Activated CD8-positive, alpha-beta T cell treated with anti-CD3 and anti-CD28 coated beads for 36 hours (primary cell): ENCODE results near the gene STAG3. TPM values are rescaled to one million over a fixed set of nuclear protein-coding genes. Genes with fewer than 3 reads are reported as not detected.
A peak's percentile ranks its signal among the peaks of the same experiment; 100 is the strongest.

Experiments
- ATAC-seq: fragments of 200-7000 bp; cut with Tn5 transposase; one replicate; pipeline ENCODE4 v1.10.0; 2021; ENCODE audit warnings: mild to moderate bottlenecking, moderate library complexity
- CTCF ChIA-PET: fragments of 350-600 bp; sonication (Branson Sonifier 250); formaldehyde crosslinking; loops from one replicate; lab custom pipeline; 2021; ENCODE audit warnings: antibody characterized with exemption; lab: Charles Lee
- POLR2A ChIA-PET: fragments of 350-600 bp; sonication (Branson Sonifier 250); formaldehyde crosslinking; loops from one replicate; lab custom pipeline; 2021; ENCODE audit warnings: antibody characterized with exemption; lab: Charles Lee
- DNase-seq: peaks from one replicate; pipeline ENCODE4 v3.0.0-alpha.2; 2020
- H3K27ac Mint-ChIP-seq: one replicate; pipeline ENCODE4 v1.8.0; 2021; ENCODE audit warnings: mild to moderate bottlenecking, mixed read lengths
- H3K27me3 Mint-ChIP-seq: one replicate; pipeline ENCODE4 v1.8.0; 2021; ENCODE audit warnings: mixed read lengths
- H3K36me3 Mint-ChIP-seq: one replicate; pipeline ENCODE4 v1.8.0; 2021; ENCODE audit warnings: low read depth, mixed read lengths
- H3K4me1 Mint-ChIP-seq: one replicate; pipeline ENCODE4 v1.8.0; 2021; ENCODE audit warnings: low read depth, mixed read lengths
- H3K4me3 Mint-ChIP-seq: one replicate; pipeline ENCODE4 v1.8.0; 2021; ENCODE audit warnings: mild to moderate bottlenecking, moderate library complexity, mixed read lengths
- H3K9me3 Mint-ChIP-seq: one replicate; pipeline ENCODE4 v1.8.0; 2021; ENCODE audit warnings: mixed read lengths
- intact Hi-C: fragments of 100-400 bp; cut with micrococcal nuclease; formaldehyde crosslinking; loops from one replicate; pipeline ENCODE4 v1.10.0; 2022
- total RNA-seq, 2 experiments: library from RNA; stranded (reverse); gene quantifications; one replicate each; pipeline ENCODE4 v1.2.3, GENCODE V29; 2021
- TF ChIP-seq, protein P1 (sequence below): fragments of 200-600 bp; IDR thresholded peaks from one replicate; pipeline ENCODE4 v1.8.0; 2022; ENCODE audit warnings: antibody characterized with exemption, mild to moderate bottlenecking

Gene STAG3
- total RNA-seq, 2 experiments from 2014 or later, result 13.2 to 15.8 TPM

DNA sequence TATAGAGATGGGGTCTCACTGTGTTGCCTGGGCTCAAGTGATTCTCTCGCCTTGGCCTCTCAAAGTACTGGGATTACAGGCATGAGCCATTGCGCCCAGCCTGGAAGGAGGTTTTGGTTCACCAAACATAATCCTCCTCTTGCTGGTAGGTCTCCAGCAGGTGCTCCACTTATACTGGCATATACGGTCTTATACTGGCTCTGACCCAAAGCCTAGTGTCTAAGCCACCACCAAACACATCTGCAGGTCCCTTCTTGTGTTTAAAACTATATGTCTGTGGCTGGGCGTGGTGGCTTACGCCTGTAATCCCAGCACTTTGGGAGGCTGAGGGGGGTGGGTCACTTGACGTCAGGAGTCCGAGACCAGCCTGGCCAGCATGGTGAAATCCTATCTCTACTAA is 45.6 kb upstream of the STAG3 start:
- Mint-ChIP-seq H3K36me3 (no peaks in the 10 kb centered on the region), H3K27me3 (no peaks in the 10 kb centered on the region), H3K4me3 (no peak overlapping the region), H3K9me3 (no peaks in the 10 kb centered on the region), H3K27ac (no peak overlapping the region), H3K4me1 (peaks cover 8% of the 10 kb centered on the region)
- ChIA-PET POLR2A (interaction anchor here (1.0 to 1.1 kb wide), 2 partner anchors 23 to 36 kb away, joined by 3 read pairs; no protein-coding TSS in a partner anchor), CTCF (interaction anchor here (0.9 to 5.5 kb wide), 42 partner anchors 8 to 574 kb away, joined by 3 to 60 read pairs (median 5); partner anchors contain the start of genes AP4M1, CNPY4, GAL3ST4 and LAMTOR4)
- ATAC-seq, result no peak
- TF ChIP-seq, protein P1, sequence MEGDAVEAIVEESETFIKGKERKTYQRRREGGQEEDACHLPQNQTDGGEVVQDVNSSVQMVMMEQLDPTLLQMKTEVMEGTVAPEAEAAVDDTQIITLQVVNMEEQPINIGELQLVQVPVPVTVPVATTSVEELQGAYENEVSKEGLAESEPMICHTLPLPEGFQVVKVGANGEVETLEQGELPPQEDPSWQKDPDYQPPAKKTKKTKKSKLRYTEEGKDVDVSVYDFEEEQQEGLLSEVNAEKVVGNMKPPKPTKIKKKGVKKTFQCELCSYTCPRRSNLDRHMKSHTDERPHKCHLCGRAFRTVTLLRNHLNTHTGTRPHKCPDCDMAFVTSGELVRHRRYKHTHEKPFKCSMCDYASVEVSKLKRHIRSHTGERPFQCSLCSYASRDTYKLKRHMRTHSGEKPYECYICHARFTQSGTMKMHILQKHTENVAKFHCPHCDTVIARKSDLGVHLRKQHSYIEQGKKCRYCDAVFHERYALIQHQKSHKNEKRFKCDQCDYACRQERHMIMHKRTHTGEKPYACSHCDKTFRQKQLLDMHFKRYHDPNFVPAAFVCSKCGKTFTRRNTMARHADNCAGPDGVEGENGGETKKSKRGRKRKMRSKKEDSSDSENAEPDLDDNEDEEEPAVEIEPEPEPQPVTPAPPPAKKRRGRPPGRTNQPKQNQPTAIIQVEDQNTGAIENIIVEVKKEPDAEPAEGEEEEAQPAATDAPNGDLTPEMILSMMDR, result no peak
- no peak for DNase-seq
- intact Hi-C loops, result loop anchor here (10.0 kb wide), 1 partner anchor 273 kb away; no protein-coding TSS in a partner anchor

DNA sequence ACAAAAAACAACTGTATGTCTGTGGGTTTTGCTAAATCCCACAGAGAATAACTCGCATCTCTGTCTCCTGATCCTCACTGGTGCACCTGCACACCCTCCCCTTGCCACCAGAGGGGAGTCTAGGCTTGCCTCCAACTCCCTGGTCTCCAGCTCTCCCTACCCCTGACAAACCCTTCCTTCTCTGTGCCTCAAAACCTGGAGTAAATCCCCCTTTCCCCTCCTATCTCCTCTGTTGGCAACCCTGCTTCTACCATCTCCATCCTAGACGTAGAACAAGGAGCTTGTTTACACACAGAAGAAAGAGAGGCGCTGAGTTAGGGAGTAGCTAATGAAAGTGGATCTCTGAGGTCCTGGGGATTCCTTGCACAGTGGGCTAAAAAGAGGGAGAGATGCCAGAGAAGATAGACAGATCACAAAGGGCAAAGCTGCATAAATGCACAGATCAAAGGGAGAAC is 45.0 kb upstream of the STAG3 start:
- intact Hi-C loops, result loop anchor here (10.0 kb wide), 1 partner anchor 272 kb away; no protein-coding TSS in a partner anchor
- ChIA-PET CTCF (interaction anchor here (0.6 to 5.5 kb wide), 52 partner anchors 9 to 573 kb away, joined by 3 to 60 read pairs (median 4); partner anchors contain the start of genes AP4M1, CNPY4, GAL3ST4 and LAMTOR4), POLR2A (interaction anchor here (0.7 to 1.1 kb wide), 4 partner anchors 10 to 37 kb away, joined by 3 to 5 read pairs (median 3); no protein-coding TSS in a partner anchor)
- Mint-ChIP-seq H3K27me3 (no peaks in the 10 kb centered on the region), H3K4me1 (peaks cover 10% of the 10 kb centered on the region), H3K4me3 (no peak overlapping the region), H3K36me3 (no peaks in the 10 kb centered on the region), H3K9me3 (no peaks in the 10 kb centered on the region), H3K27ac (no peak overlapping the region)
- TF ChIP-seq, protein P1, result peak; percentile 97
- DNase-seq (peak; percentile 78), ATAC-seq (peak; percentile 82)

DNA sequence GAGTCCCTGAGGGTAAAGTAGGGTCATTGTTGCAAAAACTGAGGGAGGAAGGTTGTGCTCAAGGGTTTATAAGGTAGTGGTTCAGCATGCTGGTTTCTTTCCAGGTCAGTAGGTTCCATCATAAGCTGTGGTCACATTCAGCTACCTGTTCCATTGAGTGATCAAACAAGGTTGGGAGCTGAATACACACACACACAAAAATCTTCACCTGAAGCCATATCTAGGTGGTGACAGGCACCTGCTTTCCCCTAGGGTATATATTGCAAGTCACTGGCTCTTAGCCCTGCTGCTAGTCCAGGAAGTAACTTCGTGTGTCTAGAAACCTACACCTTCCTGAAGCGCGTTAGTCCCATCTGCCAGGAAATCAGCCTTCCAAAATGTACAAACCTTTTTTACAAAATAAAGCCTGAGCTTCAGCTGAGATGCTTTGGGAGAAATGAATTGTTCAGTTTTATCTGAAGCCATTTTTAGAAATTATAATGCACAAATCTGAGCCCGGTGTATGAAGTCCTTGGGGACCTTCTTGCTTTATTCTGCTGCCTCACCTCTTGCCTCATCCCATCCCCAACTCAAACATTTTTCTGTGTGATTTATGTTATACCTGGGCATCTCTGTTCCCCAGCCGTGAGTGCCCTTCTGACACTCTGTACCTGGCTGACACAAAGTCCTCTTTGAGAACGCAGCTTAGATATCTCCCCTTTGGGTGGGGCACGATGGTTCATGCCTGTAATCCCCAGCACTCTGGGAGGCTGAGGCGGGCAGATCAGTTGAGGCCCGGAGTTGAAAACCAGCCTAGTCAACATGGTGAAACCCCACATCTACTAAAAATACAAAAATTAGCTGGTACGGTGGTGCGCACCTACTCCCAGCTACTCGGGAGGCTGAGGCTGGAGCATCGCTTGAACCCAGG is 39.6 kb upstream of the STAG3 start:
- DNase-seq (no peak), ATAC-seq (no peak)
- intact Hi-C loops, result loop anchor here (10.0 kb wide), 1 partner anchor 267 kb away; no protein-coding TSS in a partner anchor
- H3K27me3 Mint-ChIP-seq, result no peaks in the 10 kb centered on the region
- TF ChIP-seq, protein P1, result no peak
- no peak overlapping the region for H3K4me3 Mint-ChIP-seq
- H3K9me3 Mint-ChIP-seq, result no peaks in the 10 kb centered on the region
- H3K27ac Mint-ChIP-seq, result peak overlapping the region; percentile 65
- peaks cover 13% of the 10 kb centered on the region for H3K4me1 Mint-ChIP-seq
- no peaks in the 10 kb centered on the region for H3K36me3 Mint-ChIP-seq
- POLR2A ChIA-PET, result interaction anchor here (1.1 to 1.5 kb wide), 3 partner anchors 10 to 37 kb away, joined by 3 read pairs; partner anchors contain the start of genes LAMTOR4 and MCM7
- CTCF ChIA-PET, result interaction anchor here (0.9 to 2.9 kb wide), 5 partner anchors 10 to 270 kb away, joined by 3 to 11 read pairs (median 5); partner anchors contain the start of gene LAMTOR4

DNA sequence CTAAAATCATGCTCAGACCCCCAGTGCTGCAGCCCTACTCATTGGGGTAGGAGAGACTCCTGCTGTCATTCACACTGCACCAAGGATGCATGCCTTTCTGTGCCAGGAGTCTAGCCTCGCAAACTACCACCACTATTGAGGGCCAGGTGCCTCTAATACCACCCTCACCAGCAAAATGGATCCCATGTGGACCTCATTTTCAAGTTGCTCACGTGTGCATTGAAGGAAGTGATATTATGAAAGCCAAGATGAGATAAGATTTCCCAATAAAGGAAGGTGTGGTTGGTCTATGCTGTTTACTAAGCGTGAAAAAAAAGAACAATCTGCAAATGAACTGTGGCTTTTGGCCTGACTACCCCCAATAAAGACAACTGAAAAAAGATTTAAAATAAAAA is 36.2 kb upstream of the STAG3 start:
- ATAC-seq (no peak), DNase-seq (no peak)
- Mint-ChIP-seq H3K36me3 (no peaks in the 10 kb centered on the region), H3K4me3 (no peak overlapping the region), H3K27me3 (no peaks in the 10 kb centered on the region), H3K9me3 (no peaks in the 10 kb centered on the region), H3K4me1 (peaks cover 13% of the 10 kb centered on the region), H3K27ac (no peak overlapping the region)
- ChIA-PET CTCF (interaction anchor here (1.5 to 2.0 kb wide), 3 partner anchors 9 to 76 kb away, joined by 5 to 11 read pairs (median 8); no protein-coding TSS in a partner anchor), POLR2A (interaction anchor here (1.0 to 1.2 kb wide), 2 partner anchors 13 to 15 kb away, joined by 3 to 5 read pairs; no protein-coding TSS in a partner anchor)
- TF ChIP-seq, protein P1, result no peak
- intact Hi-C loops, result no loop called here
